HepG2 (cell line): ENCODE results near the gene TPI1. TPM values are rescaled to one million over a fixed set of nuclear protein-coding genes. Genes with fewer than 3 reads are reported as not detected.

ENCODE experiments used
- AGO2 ChIP-seq: fragments of 200-400 bp; formaldehyde crosslinking; optimal IDR thresholded peaks from 2 replicates; pipeline ENCODE3; 2017; ENCODE audit warnings: mild to moderate bottlenecking, low read depth, low read length, moderate library complexity
- JUN ChIP-seq: sonication (generic); formaldehyde crosslinking; IDR thresholded peaks from 2 replicates; pipeline ENCODE4 v1.4.0; 2020; ENCODE audit warnings: mild to moderate bottlenecking, missing genetic modification reagents
- KLF12 ChIP-seq: sonication (generic); formaldehyde crosslinking; IDR thresholded peaks from 2 replicates; pipeline ENCODE4 v1.4.0; 2020; ENCODE audit warnings: missing genetic modification reagents, borderline replicate concordance
- KLF6 ChIP-seq: IDR thresholded peaks from 2 replicates; pipeline ENCODE4 v1.8.0; 2016; ENCODE audit warnings: missing biosample characterization, missing genetic modification reagents
- MED1 ChIP-seq: sonication (generic); formaldehyde crosslinking; IDR thresholded peaks from 2 replicates; pipeline ENCODE4 v1.4.0; 2020; ENCODE audit warnings: missing genetic modification reagents
- POGK ChIP-seq: sonication (generic); formaldehyde crosslinking; conservative IDR thresholded peaks from 2 replicates; pipeline ENCODE4 v1.8.0; 2022; ENCODE audit warnings: mild to moderate bottlenecking, moderate library complexity, missing genetic modification reagents
- POLR2A ChIP-seq, 2 experiments: IDR thresholded peaks; 2 replicates each; pipeline ENCODE4 v1.6.1; 2011; ENCODE audit warnings: low read depth in 2 of 2, low read length in 2 of 2, mild to moderate bottlenecking in 1 of 2, moderate library complexity in 1 of 2; ENCODE audit not compliant: insufficient read depth in 1 of 2
- PTBP1 ChIP-seq: fragments of 200-400 bp; formaldehyde crosslinking; IDR thresholded peaks from 2 replicates; pipeline ENCODE4 v1.6.1; 2018; ENCODE audit warnings: low read length, low read depth; ENCODE audit not compliant: poor library complexity, severe bottlenecking
- SMAD1 ChIP-seq: sonication (generic); formaldehyde crosslinking; IDR thresholded peaks from 2 replicates; pipeline ENCODE4 v1.4.0; 2020; ENCODE audit warnings: missing genetic modification reagents, low read depth, mild to moderate bottlenecking, borderline replicate concordance
- ZBTB38 ChIP-seq: sonication (generic); formaldehyde crosslinking; IDR thresholded peaks from 2 replicates; pipeline ENCODE4 v1.5.1; 2020; ENCODE audit warnings: mild to moderate bottlenecking, missing genetic modification reagents
- ZNF350 ChIP-seq: sonication (generic); formaldehyde crosslinking; IDR thresholded peaks from 2 replicates; pipeline ENCODE4 v1.4.0; 2020; ENCODE audit warnings: mild to moderate bottlenecking, low read depth, missing genetic modification reagents, borderline replicate concordance
- ZNF513 ChIP-seq: sonication (generic); formaldehyde crosslinking; conservative IDR thresholded peaks from 2 replicates; pipeline ENCODE4 v1.5.0; 2020; ENCODE audit warnings: missing genetic modification reagents
- ZNF652 ChIP-seq: IDR thresholded peaks from 2 replicates; pipeline ENCODE4 v1.6.1; 2016; ENCODE audit warnings: low read depth, borderline replicate concordance
- polyA plus RNA-seq, 8 experiments: library from polyadenylated mRNA; depleted of rRNA in 3 of 8; stranded (reverse) in 7 of 8; unstranded in 1 of 8; fragments of >200 nt; fragmentation: Illumina TruSeq in 4 of 8; extraction: Trizol in 4 of 8; gene quantifications; 2 replicates each; pipeline versions ENCODE4 v1.2.1 to v1.2.3, GENCODE V29; 2011 to 2016; ENCODE audit warnings: low read depth in 4 of 8, missing spikeins in 1 of 8, mixed read lengths in 1 of 8; ENCODE audit not compliant: insufficient read depth in 1 of 8
- total RNA-seq, 5 experiments: library from RNA; depleted of rRNA; stranded (reverse); fragments of >200 nt; fragmentation: Illumina TruSeq; extraction: Trizol; gene quantifications; 2 replicates each; pipeline ENCODE4 v1.2.3, GENCODE V29; 2016; ENCODE audit warnings: low read depth in 1 of 5
- TF ChIP-seq, protein P1 (sequence below): sonication (generic); formaldehyde crosslinking; IDR thresholded peaks from 2 replicates; pipeline ENCODE4 v1.5.1; 2020; ENCODE audit warnings: mild to moderate bottlenecking, missing genetic modification reagents, moderate library complexity
- TF ChIP-seq, protein P2 (sequence below): sonication (generic); formaldehyde crosslinking; IDR thresholded peaks from 2 replicates; pipeline ENCODE4 v1.4.0; 2020; ENCODE audit warnings: mild to moderate bottlenecking, missing genetic modification reagents
- TF ChIP-seq, protein P3 (sequence below): sonication (generic); formaldehyde crosslinking; IDR thresholded peaks from 2 replicates; pipeline ENCODE4 v1.4.0; 2020; ENCODE audit warnings: missing genetic modification reagents

TPI1 gene
- total and polyA plus RNA-seq, 2 of the 13 experiments (the other 11 are each of a cell fraction or from before 2014, with no cell fraction given) = 945 to 2,535 TPM

- TF ChIP-seq SMAD1 (0 out of 2 replicates have a peak, but pooled peaks have one; percentile 30), AGO2 (peak; percentile 58), JUN (CRISPR knock-in tag) (no peak), KLF6 (no peak), ZBTB38 (CRISPR knock-in tag) (0 out of 2 replicates have a peak, but pooled peaks have one; percentile 8), KLF12 (CRISPR knock-in tag) (peak; percentile 12; the same call in 1 of the 2 replicates), ZNF652 (CRISPR knock-in tag) (no peak), PTBP1 (no peak), POLR2A (IDR thresholded peaks at IDR 0.05; ENCODE audit: insufficient read depth in 1 of 2, low read depth in 2 of 2, low read length in 2 of 2) (peak in 1 of 2 experiments; percentile 68; a peak in 2 of 4 replicates), MED1 (CRISPR knock-in tag) (no peak), ZNF513 (CRISPR knock-in tag) (no peak), POGK (peak; percentile 50; the same call in 1 of the 2 replicates), ZNF350 (0 out of 2 replicates have a peak, but pooled peaks have one; percentile 5)
- TF ChIP-seq, protein P1, sequence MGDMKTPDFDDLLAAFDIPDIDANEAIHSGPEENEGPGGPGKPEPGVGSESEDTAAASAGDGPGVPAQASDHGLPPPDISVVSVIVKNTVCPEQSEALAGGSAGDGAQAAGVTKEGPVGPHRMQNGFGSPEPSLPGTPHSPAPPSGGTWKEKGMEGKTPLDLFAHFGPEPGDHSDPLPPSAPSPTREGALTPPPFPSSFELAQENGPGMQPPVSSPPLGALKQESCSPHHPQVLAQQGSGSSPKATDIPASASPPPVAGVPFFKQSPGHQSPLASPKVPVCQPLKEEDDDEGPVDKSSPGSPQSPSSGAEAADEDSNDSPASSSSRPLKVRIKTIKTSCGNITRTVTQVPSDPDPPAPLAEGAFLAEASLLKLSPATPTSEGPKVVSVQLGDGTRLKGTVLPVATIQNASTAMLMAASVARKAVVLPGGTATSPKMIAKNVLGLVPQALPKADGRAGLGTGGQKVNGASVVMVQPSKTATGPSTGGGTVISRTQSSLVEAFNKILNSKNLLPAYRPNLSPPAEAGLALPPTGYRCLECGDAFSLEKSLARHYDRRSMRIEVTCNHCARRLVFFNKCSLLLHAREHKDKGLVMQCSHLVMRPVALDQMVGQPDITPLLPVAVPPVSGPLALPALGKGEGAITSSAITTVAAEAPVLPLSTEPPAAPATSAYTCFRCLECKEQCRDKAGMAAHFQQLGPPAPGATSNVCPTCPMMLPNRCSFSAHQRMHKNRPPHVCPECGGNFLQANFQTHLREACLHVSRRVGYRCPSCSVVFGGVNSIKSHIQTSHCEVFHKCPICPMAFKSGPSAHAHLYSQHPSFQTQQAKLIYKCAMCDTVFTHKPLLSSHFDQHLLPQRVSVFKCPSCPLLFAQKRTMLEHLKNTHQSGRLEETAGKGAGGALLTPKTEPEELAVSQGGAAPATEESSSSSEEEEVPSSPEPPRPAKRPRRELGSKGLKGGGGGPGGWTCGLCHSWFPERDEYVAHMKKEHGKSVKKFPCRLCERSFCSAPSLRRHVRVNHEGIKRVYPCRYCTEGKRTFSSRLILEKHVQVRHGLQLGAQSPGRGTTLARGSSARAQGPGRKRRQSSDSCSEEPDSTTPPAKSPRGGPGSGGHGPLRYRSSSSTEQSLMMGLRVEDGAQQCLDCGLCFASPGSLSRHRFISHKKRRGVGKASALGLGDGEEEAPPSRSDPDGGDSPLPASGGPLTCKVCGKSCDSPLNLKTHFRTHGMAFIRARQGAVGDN (CRISPR knock-in tag) = peak; percentile 83
- TF ChIP-seq, protein P2, sequence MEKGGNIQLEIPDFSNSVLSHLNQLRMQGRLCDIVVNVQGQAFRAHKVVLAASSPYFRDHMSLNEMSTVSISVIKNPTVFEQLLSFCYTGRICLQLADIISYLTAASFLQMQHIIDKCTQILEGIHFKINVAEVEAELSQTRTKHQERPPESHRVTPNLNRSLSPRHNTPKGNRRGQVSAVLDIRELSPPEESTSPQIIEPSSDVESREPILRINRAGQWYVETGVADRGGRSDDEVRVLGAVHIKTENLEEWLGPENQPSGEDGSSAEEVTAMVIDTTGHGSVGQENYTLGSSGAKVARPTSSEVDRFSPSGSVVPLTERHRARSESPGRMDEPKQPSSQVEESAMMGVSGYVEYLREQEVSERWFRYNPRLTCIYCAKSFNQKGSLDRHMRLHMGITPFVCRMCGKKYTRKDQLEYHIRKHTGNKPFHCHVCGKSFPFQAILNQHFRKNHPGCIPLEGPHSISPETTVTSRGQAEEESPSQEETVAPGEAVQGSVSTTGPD = no peak
- TF ChIP-seq, protein P3, sequence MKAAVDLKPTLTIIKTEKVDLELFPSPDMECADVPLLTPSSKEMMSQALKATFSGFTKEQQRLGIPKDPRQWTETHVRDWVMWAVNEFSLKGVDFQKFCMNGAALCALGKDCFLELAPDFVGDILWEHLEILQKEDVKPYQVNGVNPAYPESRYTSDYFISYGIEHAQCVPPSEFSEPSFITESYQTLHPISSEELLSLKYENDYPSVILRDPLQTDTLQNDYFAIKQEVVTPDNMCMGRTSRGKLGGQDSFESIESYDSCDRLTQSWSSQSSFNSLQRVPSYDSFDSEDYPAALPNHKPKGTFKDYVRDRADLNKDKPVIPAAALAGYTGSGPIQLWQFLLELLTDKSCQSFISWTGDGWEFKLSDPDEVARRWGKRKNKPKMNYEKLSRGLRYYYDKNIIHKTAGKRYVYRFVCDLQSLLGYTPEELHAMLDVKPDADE = peak; percentile 54; the same call in 1 of the 2 replicates
Observed at GRCh38 chr12:6914246-6914946, 47.1 kb downstream of the TPI1 start, which contains the start of gene ENO2 (continued).
